Testis (tissue), 3 donors: Measurements from ENCODE around the gene NUDT2. TPM values are rescaled to one million over a fixed set of nuclear protein-coding genes. Genes with fewer than 3 reads are reported as not detected.

Experiments used
- DNase-seq: peaks from one replicate; pipeline ENCODE4 v3.0.0-alpha.2; 2019
- H3K27ac ChIP-seq, 2 donors: fragments of 200-600 bp; sonication (generic); one replicate each; pipeline ENCODE4 v1.5.1; 2019
- H3K27me3 ChIP-seq: fragments of 200-600 bp; sonication (generic); one replicate; pipeline ENCODE4 v1.5.1; 2019
- H3K36me3 ChIP-seq: fragments of 200-600 bp; sonication (generic); one replicate; pipeline ENCODE4 v1.5.1; 2017; ENCODE audit warnings: low read depth; ENCODE audit errors: missing control alignments
- H3K4me1 ChIP-seq: fragments of 200-600 bp; sonication (generic); one replicate; pipeline ENCODE4 v1.5.1; 2019
- H3K4me3 ChIP-seq, 2 donors: fragments of 200-600 bp; sonication (generic); one replicate each; pipeline ENCODE4 v1.5.1; 2017 to 2019
- H3K9me3 ChIP-seq: fragments of 200-600 bp; sonication (generic); one replicate; pipeline ENCODE4 v1.5.1; 2017
- CTCF ChIP-seq, 3 experiments: fragments of 450-650 bp in 2 of 3; fragments of 200-600 bp in 1 of 3; sonication (generic) in 1 of 3; IDR thresholded peaks; one replicate each; pipeline ENCODE4 v1.5.1; 2016 to 2019; ENCODE audit warnings: antibody characterized with exemption in 3 of 3, mild to moderate bottlenecking in 2 of 3, moderate library complexity in 1 of 3
- POLR2A ChIP-seq: fragments of 450-650 bp; IDR thresholded peaks from one replicate; pipeline ENCODE4 v1.6.1; 2017; ENCODE audit warnings: antibody characterized with exemption, mild to moderate bottlenecking, moderate library complexity
- WGBS, 2 donors: methylation state at CpG; one replicate each; pipeline ENCODE4 v1.1.5; 2018; 5-methylcytosine and 5-hydroxymethylcytosine counted together
- intact Hi-C: fragments of 100-400 bp; cut with DNase I; formaldehyde crosslinking; loops from one replicate; pipeline ENCODE4 v1.15.1; 2023; ENCODE audit warnings: low total_unique reads
- polyA plus RNA-seq: library from polyadenylated mRNA; stranded (reverse); fragments of 350-450 nt; fragmentation: Illumina TruSeq; extraction: RNeasy Lipid Tissue Mini Kit (QIAGEN cat#74804); gene quantifications from one replicate; pipeline ENCODE4 v1.2.3, GENCODE V29; 2014; ENCODE audit warnings: low read depth, low replicate concordance; ENCODE audit not compliant: insufficient read depth
- total RNA-seq, 2 donors: library from RNA; depleted of rRNA; stranded (reverse); fragments of >200 nt; gene quantifications; one replicate each; pipeline ENCODE4 v1.2.3, GENCODE V29; 2016

The NUDT2 gene
- total and polyA plus RNA-seq, 3 donors from 2014 or later = 16.7 to 21.1 (median 20.9) TPM

DNA sequence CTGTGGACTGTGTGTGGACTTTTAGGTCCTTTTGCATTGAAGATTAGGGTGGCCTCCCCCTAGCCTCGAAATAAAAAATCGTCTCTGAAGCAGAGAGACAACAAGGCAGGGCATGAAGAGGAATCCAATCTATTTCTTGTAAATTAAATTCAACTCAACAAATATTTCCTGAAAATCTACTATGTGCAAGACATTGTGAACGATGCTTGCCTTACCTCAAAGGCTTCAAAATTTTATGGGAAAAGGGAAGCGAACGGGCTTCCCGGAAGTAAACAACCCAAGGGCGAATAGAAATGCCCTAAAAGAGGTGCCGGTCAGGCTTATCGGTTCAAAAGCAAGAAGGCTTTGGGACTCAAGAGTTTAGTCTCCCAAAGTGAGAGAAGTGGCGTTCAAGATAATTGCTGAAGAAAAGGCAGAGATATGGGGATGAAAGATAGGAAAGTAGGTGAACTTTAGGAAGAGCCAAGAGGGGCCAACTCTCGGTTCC is 826 bp upstream of the NUDT2 start:
- H3K4me3 ChIP-seq = peak overlapping the region; percentile 69 to 92
- peak overlapping the region; percentile 78 to 85 for H3K27ac ChIP-seq
- no peaks in the 10 kb centered on the region for H3K27me3 ChIP-seq
- intact Hi-C loops = no loop called here
- H3K9me3 ChIP-seq = no peaks in the 10 kb centered on the region
- H3K4me1 ChIP-seq = peaks cover 8% of the 10 kb centered on the region
- 0 to 1% methylated on average over 11 of the region's 11 CpGs for WGBS, 2 donors
- TF ChIP-seq CTCF (IDR thresholded peaks at IDR 0.05) (no peak), POLR2A (no peak)
- no peaks in the 10 kb centered on the region for H3K36me3 ChIP-seq
- no peak for DNase-seq

DNA sequence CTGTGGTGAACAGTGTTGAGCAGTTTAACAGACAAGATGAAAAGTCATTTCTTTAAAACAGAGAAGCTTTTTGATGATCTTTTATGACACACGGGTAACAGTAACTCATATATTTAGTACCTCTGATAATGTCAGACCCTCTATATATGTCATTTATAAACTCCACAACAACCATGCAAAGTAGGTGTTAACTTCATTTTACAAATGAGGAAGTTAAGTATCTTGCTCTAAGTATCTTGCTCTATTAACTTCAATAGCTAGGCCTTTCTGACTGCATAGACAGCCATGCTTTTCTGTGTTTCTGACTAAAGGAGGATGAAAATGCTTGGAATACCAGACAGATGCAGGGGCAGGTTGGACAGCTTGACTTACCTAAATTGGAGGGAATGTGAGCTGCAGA is 1.8 kb downstream of the NUDT2 start:
- Histone ChIP-seq H3K27ac (no peak overlapping the region), H3K4me3 (no peak overlapping the region), H3K4me1 (peaks cover 8% of the 10 kb centered on the region), H3K36me3 (no peaks in the 10 kb centered on the region), H3K27me3 (no peaks in the 10 kb centered on the region), H3K9me3 (no peaks in the 10 kb centered on the region)
- intact Hi-C loops = loop anchor here (5.0 kb wide), 1 partner anchor 46 kb away; the partner anchor contains the start of gene MYORG
- no peak for TF ChIP-seq POLR2A
- TF ChIP-seq CTCF (IDR thresholded peaks at IDR 0.05) = no peak
- no peak for DNase-seq
- WGBS, 2 donors = 51 to 63% methylated on average over 1 of the region's 1 CpG

- no peak overlapping the region for H3K4me3 ChIP-seq
- H3K27me3 ChIP-seq = no peaks in the 10 kb centered on the region
- DNase-seq = no peak
- H3K27ac ChIP-seq = no peak overlapping the region
- no peak for TF ChIP-seq POLR2A
- TF ChIP-seq CTCF (IDR thresholded peaks at IDR 0.05) = peak; percentile 19 to 41 (median 30)
- intact Hi-C loops = loop anchor here (5.0 kb wide), 1 partner anchor 45 kb away; the partner anchor contains the start of gene MYORG
- no peaks in the 10 kb centered on the region for H3K36me3 ChIP-seq
- WGBS, 2 donors = 43 to 55% methylated on average over 7 of the region's 7 CpGs
- peaks cover 8% of the 10 kb centered on the region for H3K4me1 ChIP-seq
- H3K9me3 ChIP-seq = no peaks in the 10 kb centered on the region
These were observed 3.0 kb downstream of the NUDT2 start for GRCh38 chr9:34332076-34332964.

GRCh38 chr9:34333836-34334235 is 4.5 kb downstream of the NUDT2 start:
- H3K27ac ChIP-seq = no peak overlapping the region
- 65 to 67% methylated on average over 3 of the region's 3 CpGs for WGBS, 2 donors
- H3K27me3 ChIP-seq = no peaks in the 10 kb centered on the region
- H3K36me3 ChIP-seq = no peaks in the 10 kb centered on the region
- H3K4me1 ChIP-seq = no peaks in the 10 kb centered on the region
- intact Hi-C loops = loop anchor here (5.0 kb wide), 1 partner anchor 43 kb away; the partner anchor contains the start of gene MYORG
- H3K9me3 ChIP-seq = no peaks in the 10 kb centered on the region
- H3K4me3 ChIP-seq = no peak overlapping the region
- no peak for DNase-seq
- TF ChIP-seq POLR2A (no peak), CTCF (IDR thresholded peaks at IDR 0.05) (no peak)
